ENCODE measurements around the gene RAPGEF1.

Gene RAPGEF1

GRCh38 chr9:131582466-131583336 lies 157.2 kb downstream of the RAPGEF1 start:
- no peak for TF ChIP-seq CTCF (IDR thresholded peaks at IDR 0.05; ENCODE audit: low read depth, low read length)
- no peak for DNase-seq (ENCODE audit: low read depth, low spot score)
- H3K4me3 ChIP-seq (ENCODE audit: low read depth, low read length): no peak overlapping the region
- in situ Hi-C loops (cut with HindIII; ENCODE audit: low sequenced_read_pairs): no loop called here

GRCh38 chr9:131582056-131582455 lies 157.8 kb downstream of the RAPGEF1 start:
- no peak for DNase-seq (ENCODE audit: low read depth, low spot score)
- in situ Hi-C loops (cut with HindIII; ENCODE audit: low sequenced_read_pairs): no loop called here
- no peak for TF ChIP-seq CTCF (IDR thresholded peaks at IDR 0.05; ENCODE audit: low read depth, low read length)
- H3K4me3 ChIP-seq (ENCODE audit: low read depth, low read length): no peak overlapping the region

- TF ChIP-seq CTCF (IDR thresholded peaks at IDR 0.05; ENCODE audit: low read depth, low read length): no peak
- DNase-seq (ENCODE audit: low read depth, low spot score): no peak
- no peak overlapping the region for H3K4me3 ChIP-seq (ENCODE audit: low read depth, low read length)
- in situ Hi-C loops (cut with HindIII; ENCODE audit: low sequenced_read_pairs): no loop called here
Observed at GRCh38 chr9:131580358-131580757, 159.5 kb downstream of the RAPGEF1 start.

- no peak for TF ChIP-seq CTCF (IDR thresholded peaks at IDR 0.05; ENCODE audit: low read depth, low read length)
- DNase-seq (ENCODE audit: low read depth, low spot score): no peak
- no peak overlapping the region for H3K4me3 ChIP-seq (ENCODE audit: low read depth, low read length)
- in situ Hi-C loops (cut with HindIII; ENCODE audit: low sequenced_read_pairs): no loop called here
Observed at GRCh38 chr9:131579789-131580211, 160.1 kb downstream of the RAPGEF1 start.

- no peak for DNase-seq (ENCODE audit: low read depth, low spot score)
Observed at GRCh38 chr9:131578731-131579504, 161.0 kb downstream of the RAPGEF1 start.

More at GRCh38 chr9:131578731-131579504, 161.0 kb downstream of the RAPGEF1 start:
- H3K4me3 ChIP-seq (ENCODE audit: low read depth, low read length): no peak overlapping the region
- in situ Hi-C loops (cut with HindIII; ENCODE audit: low sequenced_read_pairs): no loop called here
- TF ChIP-seq CTCF (IDR thresholded peaks at IDR 0.05; ENCODE audit: low read depth, low read length): no peak
